GM12878 (cell line): ENCODE results near the gene SELPLG. TPM values are rescaled to one million over a fixed set of nuclear protein-coding genes. Genes with fewer than 3 reads are reported as not detected.

Experiments
- RAD21 ChIP-seq: IDR thresholded peaks from 2 replicates; pipeline ENCODE4 v1.6.1; 2011; ENCODE audit warnings: mild to moderate bottlenecking, low read depth, low read length, moderate library complexity; ENCODE audit not compliant: insufficient read depth
- RB1 ChIP-seq: fragments of 450-650 bp; formaldehyde crosslinking; IDR thresholded peaks from 2 replicates; pipeline ENCODE4 v1.6.1; 2017; ENCODE audit warnings: mild to moderate bottlenecking, borderline replicate concordance
- RBBP5 ChIP-seq: fragments of 200-600 bp; sonication (generic); conservative IDR thresholded peaks from 2 replicates; pipeline ENCODE4 v1.6.1; 2016
- SREBF2 ChIP-seq: IDR thresholded peaks from 2 replicates; pipeline ENCODE4 v1.6.1; 2012; ENCODE audit warnings: mild to moderate bottlenecking, low read length
- polyA plus RNA-seq, 11 experiments: library from polyadenylated mRNA; depleted of rRNA in 4 of 11; unstranded in 6 of 11; stranded (reverse) in 5 of 11; fragments of >200 nt; fragmentation: Nextera tagmentation in 4 of 11; fragmentation: Illumina TruSeq in 1 of 11; extraction: Ambion mirVana in 4 of 11; extraction: Trizol in 1 of 11; gene quantifications; 1 replicate in 1 of 11; 2 replicates in 10 of 11; pipeline versions ENCODE4 v1.2.1 to v1.2.3, GENCODE V29; 2011 to 2016; ENCODE audit warnings: inconsistent platforms in 2 of 11, missing spikeins in 2 of 11, low read depth in 1 of 11
- total RNA-seq, 4 experiments: library from RNA; depleted of rRNA in 3 of 4; stranded (reverse); fragments of >200 nt in 3 of 4; fragmentation: Illumina TruSeq in 1 of 4; extraction: Trizol in 1 of 4; gene quantifications; 2 replicates each; pipeline versions ENCODE4 v1.2.1 to v1.2.3, GENCODE V29; 2013 to 2021
- TF ChIP-seq, protein P1 (sequence below): fragments of 450-650 bp; formaldehyde crosslinking; IDR thresholded peaks from 2 replicates; pipeline ENCODE4 v1.4.0; 2020; ENCODE audit warnings: mild to moderate bottlenecking, moderate library complexity
- TF ChIP-seq, protein P2 (sequence below): fragments of 450-650 bp; IDR thresholded peaks from 2 replicates; pipeline ENCODE4 v1.6.1; 2017; ENCODE audit warnings: mild to moderate bottlenecking, moderate library complexity
- TF ChIP-seq, protein P3 (sequence below): fragments of 450-650 bp; formaldehyde crosslinking; IDR thresholded peaks from 2 replicates; pipeline ENCODE4 v1.4.0; 2022; ENCODE audit warnings: mild to moderate bottlenecking, moderate library complexity

Gene SELPLG
- total and polyA plus RNA-seq, 10 of the 15 experiments (the other 5 are each of a cell fraction or from before 2014, with no cell fraction given), result 3.2 to 32.3 (median 23.9) TPM

DNA sequence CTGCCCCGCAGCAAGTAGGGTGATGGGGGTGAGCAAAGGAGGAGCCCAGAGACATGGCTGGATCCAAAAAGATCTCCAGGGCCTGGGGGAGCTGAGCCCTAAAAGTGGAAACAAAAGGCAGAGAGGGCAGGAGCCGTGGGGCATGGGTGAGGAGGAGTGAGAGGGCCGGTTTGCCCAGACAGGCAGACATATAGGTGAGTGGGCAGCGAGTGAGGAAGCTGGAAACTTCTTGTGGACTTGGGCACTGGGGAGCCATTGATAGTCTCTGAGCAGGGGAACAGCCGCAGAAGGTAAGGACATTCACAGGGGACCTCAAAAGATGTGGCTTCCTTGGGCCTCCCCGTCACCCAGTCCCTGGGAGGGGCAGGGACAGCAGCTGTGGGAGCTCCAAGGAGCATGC is 19.1 kb downstream of the SELPLG start (continued):
- TF ChIP-seq, protein P1, sequence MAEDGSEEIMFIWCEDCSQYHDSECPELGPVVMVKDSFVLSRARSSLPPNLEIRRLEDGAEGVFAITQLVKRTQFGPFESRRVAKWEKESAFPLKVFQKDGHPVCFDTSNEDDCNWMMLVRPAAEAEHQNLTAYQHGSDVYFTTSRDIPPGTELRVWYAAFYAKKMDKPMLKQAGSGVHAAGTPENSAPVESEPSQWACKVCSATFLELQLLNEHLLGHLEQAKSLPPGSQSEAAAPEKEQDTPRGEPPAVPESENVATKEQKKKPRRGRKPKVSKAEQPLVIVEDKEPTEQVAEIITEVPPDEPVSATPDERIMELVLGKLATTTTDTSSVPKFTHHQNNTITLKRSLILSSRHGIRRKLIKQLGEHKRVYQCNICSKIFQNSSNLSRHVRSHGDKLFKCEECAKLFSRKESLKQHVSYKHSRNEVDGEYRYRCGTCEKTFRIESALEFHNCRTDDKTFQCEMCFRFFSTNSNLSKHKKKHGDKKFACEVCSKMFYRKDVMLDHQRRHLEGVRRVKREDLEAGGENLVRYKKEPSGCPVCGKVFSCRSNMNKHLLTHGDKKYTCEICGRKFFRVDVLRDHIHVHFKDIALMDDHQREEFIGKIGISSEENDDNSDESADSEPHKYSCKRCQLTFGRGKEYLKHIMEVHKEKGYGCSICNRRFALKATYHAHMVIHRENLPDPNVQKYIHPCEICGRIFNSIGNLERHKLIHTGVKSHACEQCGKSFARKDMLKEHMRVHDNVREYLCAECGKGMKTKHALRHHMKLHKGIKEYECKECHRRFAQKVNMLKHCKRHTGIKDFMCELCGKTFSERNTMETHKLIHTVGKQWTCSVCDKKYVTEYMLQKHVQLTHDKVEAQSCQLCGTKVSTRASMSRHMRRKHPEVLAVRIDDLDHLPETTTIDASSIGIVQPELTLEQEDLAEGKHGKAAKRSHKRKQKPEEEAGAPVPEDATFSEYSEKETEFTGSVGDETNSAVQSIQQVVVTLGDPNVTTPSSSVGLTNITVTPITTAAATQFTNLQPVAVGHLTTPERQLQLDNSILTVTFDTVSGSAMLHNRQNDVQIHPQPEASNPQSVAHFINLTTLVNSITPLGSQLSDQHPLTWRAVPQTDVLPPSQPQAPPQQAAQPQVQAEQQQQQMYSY (CRISPR knock-in tag), result no peak
- TF ChIP-seq RB1 (no peak), SREBF2 (no peak), RBBP5 (no peak), RAD21 (no peak)
- TF ChIP-seq, protein P2, sequence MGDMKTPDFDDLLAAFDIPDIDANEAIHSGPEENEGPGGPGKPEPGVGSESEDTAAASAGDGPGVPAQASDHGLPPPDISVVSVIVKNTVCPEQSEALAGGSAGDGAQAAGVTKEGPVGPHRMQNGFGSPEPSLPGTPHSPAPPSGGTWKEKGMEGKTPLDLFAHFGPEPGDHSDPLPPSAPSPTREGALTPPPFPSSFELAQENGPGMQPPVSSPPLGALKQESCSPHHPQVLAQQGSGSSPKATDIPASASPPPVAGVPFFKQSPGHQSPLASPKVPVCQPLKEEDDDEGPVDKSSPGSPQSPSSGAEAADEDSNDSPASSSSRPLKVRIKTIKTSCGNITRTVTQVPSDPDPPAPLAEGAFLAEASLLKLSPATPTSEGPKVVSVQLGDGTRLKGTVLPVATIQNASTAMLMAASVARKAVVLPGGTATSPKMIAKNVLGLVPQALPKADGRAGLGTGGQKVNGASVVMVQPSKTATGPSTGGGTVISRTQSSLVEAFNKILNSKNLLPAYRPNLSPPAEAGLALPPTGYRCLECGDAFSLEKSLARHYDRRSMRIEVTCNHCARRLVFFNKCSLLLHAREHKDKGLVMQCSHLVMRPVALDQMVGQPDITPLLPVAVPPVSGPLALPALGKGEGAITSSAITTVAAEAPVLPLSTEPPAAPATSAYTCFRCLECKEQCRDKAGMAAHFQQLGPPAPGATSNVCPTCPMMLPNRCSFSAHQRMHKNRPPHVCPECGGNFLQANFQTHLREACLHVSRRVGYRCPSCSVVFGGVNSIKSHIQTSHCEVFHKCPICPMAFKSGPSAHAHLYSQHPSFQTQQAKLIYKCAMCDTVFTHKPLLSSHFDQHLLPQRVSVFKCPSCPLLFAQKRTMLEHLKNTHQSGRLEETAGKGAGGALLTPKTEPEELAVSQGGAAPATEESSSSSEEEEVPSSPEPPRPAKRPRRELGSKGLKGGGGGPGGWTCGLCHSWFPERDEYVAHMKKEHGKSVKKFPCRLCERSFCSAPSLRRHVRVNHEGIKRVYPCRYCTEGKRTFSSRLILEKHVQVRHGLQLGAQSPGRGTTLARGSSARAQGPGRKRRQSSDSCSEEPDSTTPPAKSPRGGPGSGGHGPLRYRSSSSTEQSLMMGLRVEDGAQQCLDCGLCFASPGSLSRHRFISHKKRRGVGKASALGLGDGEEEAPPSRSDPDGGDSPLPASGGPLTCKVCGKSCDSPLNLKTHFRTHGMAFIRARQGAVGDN, result no peak
- TF ChIP-seq, protein P3, sequence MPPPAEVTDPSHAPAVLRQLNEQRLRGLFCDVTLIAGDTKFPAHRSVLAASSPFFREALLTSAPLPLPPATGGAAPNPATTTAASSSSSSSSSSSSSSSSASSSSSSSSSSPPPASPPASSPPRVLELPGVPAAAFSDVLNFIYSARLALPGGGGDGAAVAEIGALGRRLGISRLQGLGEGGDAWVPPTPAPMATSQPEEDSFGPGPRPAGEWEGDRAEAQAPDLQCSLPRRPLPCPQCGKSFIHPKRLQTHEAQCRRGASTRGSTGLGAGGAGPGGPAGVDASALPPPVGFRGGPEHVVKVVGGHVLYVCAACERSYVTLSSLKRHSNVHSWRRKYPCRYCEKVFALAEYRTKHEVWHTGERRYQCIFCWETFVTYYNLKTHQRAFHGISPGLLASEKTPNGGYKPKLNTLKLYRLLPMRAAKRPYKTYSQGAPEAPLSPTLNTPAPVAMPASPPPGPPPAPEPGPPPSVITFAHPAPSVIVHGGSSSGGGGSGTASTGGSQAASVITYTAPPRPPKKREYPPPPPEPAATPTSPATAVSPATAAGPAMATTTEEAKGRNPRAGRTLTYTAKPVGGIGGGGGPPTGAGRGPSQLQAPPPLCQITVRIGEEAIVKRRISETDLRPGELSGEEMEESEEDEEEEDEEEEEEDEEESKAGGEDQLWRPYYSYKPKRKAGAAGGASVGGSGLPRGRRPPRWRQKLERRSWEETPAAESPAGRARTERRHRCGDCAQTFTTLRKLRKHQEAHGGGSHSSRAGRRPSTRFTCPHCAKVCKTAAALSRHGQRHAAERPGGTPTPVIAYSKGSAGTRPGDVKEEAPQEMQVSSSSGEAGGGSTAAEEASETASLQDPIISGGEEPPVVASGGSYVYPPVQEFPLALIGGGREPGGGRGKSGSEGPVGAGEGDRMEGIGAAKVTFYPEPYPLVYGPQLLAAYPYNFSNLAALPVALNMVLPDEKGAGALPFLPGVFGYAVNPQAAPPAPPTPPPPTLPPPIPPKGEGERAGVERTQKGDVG (CRISPR knock-in tag), result no peak
